A549 treated with CpdA at 1 μM for 4 hours (cell line): Measurements from ENCODE around the gene TAS2R46. TPM values are rescaled to one million over a fixed set of nuclear protein-coding genes. Genes with fewer than 3 reads are reported as not detected.

ENCODE experiments used
- total RNA-seq: library from RNA; stranded (reverse); fragments of 200-300 nt; extraction: Qiagen RNA extraction; gene quantifications from 5 replicates; pipeline ENCODE4 v1.2.3, GENCODE V29; 2022; ENCODE audit warnings: low read depth

The TAS2R46 gene
- total RNA-seq, result not detected in 5 replicates

DNA sequence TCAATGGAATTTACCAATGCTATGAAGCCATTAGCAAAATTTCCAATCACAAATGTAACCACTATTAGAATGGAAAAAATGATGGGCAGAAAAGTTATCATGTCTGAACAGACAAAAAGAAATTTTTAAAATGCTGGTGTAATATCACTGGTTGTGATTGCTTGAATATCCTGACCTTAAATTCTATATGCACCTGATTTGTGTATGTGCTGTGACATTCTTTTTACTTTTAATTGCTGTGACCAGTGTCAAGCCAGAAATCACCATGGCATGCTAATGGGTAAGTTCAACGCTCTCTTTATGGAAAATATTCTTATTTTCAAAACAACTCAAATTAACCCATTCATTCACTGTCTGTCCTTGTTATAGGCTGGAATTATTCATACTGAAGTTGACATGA lies at the start of gene TAS2R46:
Gene TAS2R46 (minus strand): TSS at position 101 of the 400 bp plus-strand sequence. CDS start 0 bp downstream, at position 101.

GRCh38 chr12:11092128-11092527 lies 30.0 kb upstream of the TAS2R46 start, which contains the start of gene TAS2R43:
Gene TAS2R43 (minus strand): TSS chr12:11092313. CDS start chr12:11092229, 84 bp downstream.

DNA sequence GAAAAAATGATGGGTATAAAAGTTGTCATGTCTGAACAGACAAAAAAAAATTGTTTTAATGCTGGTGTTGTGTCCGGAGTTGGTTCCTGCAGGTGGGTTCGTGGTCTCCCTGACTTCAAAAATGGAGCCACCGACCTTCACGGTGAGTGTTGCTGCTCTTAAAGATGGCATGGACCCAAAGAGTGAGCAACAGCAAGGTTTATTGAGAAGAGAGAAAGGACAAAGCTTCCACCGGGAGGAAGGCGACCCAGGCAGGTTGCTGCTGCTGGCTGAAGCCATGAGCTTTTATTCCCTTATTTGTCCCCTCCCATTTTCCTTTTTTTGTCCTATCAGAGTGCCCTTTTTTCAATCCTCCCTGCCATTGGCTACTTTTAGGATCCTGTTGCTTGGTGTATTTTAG lies 30.8 kb downstream of the TAS2R46 start, which contains the start of gene TAS2R31:
Gene TAS2R31 (minus strand): TSS at position 101 of the 400 bp plus-strand sequence. CDS start 72 bp downstream, at position 29.

DNA sequence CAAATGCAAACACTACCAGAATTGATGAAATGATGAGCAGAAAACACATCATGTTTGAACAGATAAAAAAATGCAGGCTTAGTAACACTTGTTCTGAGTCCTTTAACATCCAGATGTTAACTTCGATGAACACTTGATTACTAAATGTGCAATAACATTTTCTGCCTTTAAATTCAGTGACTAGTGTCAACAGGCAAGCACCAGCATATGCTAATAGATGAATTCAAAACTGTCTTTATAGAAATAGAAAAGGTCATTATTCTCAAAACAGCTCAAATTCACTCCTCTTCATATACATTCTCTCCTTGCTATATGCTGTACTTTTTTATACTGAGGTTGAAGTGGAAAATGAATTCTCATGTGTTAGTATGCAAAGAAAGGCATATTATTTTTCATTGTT lies 39.6 kb downstream of the TAS2R46 start, which contains the start of gene TAS2R19:
Gene TAS2R19 (minus strand): TSS at position 101 of the 400 bp plus-strand sequence. CDS start 49 bp downstream, at position 52.

Other genes starting within 250 kb of the TAS2R46 start
- 0.05 TPM in 1 of 5 replicates, not detected in the others for gene TAS2R10, start 235.9 kb downstream of the TAS2R46 start, total RNA-seq
- gene PRR4, start 212.8 kb downstream of the TAS2R46 start, total RNA-seq, result 1.5 to 4.3 TPM (median 3.3 TPM) in 5 replicates
- 1.6 to 3.8 TPM (median 3.1 TPM) in 5 replicates for gene PRH1, start 178.0 kb downstream of the TAS2R46 start, total RNA-seq
- gene TAS2R13, start 152.7 kb downstream of the TAS2R46 start, total RNA-seq, result not detected in 5 replicates
- gene PRH2, start 133.1 kb downstream of the TAS2R46 start, total RNA-seq, result 0.24 to 0.34 TPM (median 0.31 TPM) in 3 of 5 replicates, not detected in the others
- gene TAS2R14, start 123.0 kb downstream of the TAS2R46 start, total RNA-seq, result 0.57 to 0.98 TPM (median 0.75 TPM) in 5 replicates
- not detected in 5 replicates for gene TAS2R50, start 75.4 kb downstream of the TAS2R46 start, total RNA-seq
- gene TAS2R20, start 64.0 kb downstream of the TAS2R46 start, total RNA-seq, result 0.08 to 0.35 TPM (median 0.15 TPM) in 3 of 5 replicates, not detected in the others
- gene TAS2R19, start 39.7 kb downstream of the TAS2R46 start, total RNA-seq, result 0.08 to 0.27 TPM (median 0.16 TPM) in 3 of 5 replicates, not detected in the others
- gene TAS2R31, start 30.9 kb downstream of the TAS2R46 start, total RNA-seq, result 0.08 to 0.13 TPM in 2 of 5 replicates, not detected in the others
- not detected in 5 replicates for gene TAS2R43, start 30.0 kb upstream of the TAS2R46 start, total RNA-seq
- gene TAS2R30, start 72.3 kb upstream of the TAS2R46 start, total RNA-seq, result not detected in 5 replicates
- gene SMIM10L1, start 108.9 kb upstream of the TAS2R46 start, total RNA-seq, result 8.1 to 9.0 TPM (median 8.7 TPM) in 5 replicates
- gene TAS2R42, start 124.6 kb upstream of the TAS2R46 start, total RNA-seq, result not detected in 5 replicates
- not detected in 5 replicates for gene PRB3, start 207.4 kb upstream of the TAS2R46 start, total RNA-seq
- gene PRB4, start 248.1 kb upstream of the TAS2R46 start, total RNA-seq, result not detected in 5 replicates